HG02571 (cell line): ENCODE results near the gene DCHS1.

Source experiments
- ATAC-seq: cut with Tn5 transposase; IDR thresholded peaks from one replicate; pipeline ENCODE4 v1.9.1; 2021; ENCODE audit warnings: mild to moderate bottlenecking, moderate library complexity; ENCODE audit not compliant: unreplicated experiment

DCHS1 gene

DNA sequence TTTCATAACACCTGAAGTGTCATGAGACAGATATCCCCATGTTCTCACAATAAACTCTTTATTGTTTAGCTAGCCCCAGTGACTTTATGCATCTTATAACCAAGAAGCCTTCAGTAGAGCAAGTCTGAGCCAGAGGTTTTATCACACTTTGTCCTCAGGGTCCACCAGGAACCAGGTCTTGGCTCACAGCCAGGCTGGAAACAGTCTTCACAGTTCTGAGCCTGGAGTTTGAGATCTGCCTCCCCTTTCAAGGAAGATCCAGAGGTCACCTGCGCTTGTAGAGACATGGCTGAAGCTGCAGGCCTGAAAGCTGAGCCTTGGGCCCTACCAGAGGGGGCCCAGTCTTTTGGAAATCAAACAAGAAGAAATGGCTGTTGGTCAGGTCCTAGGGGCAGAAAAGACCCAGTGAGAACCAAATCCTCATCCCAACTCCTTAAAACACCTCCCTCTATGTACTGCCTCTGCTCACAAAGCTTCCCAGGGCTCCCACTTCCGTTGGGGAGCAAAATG lies 55.7 kb downstream of the DCHS1 start:
- ATAC-seq, result no peak

DNA sequence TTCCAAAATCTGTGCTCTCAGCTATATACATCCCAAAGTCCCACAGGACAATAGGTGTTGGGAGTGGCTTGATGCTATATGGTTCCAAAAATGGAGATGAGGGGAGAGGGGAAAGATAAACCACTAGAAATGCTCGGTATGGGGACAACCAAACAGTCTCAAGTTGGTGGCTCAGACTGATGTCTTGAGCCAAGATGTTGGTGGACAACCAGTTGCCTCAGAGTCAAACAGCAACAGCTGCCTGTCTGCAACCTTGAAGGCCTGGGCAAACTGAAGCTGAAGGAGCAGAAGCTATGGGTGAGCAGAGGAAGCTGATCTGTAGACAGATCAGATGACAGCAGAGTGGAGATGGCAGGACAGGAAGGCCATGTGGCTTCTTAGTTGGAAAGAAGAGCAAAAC lies 56.2 kb downstream of the DCHS1 start:
- ATAC-seq, result no peak

DNA sequence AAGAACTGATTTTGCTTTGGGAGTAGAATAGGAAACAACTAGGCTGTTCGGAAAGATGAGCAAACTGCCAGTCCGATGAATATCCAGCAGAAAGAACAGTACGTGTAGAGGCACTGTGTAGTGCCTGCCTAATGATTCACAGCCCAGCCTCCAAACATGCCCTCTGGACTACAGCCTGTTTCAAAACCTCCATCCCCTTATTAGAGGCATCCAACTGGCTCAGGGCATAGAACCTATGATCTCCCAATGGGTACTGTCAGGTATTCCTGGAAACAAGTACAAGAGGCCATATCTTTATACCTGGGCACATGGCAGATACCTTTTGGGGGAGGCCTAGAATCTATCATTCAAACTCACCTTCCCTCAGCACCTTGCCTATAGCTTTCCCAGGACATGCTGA lies 57.1 kb downstream of the DCHS1 start:
- no peak for ATAC-seq

DNA sequence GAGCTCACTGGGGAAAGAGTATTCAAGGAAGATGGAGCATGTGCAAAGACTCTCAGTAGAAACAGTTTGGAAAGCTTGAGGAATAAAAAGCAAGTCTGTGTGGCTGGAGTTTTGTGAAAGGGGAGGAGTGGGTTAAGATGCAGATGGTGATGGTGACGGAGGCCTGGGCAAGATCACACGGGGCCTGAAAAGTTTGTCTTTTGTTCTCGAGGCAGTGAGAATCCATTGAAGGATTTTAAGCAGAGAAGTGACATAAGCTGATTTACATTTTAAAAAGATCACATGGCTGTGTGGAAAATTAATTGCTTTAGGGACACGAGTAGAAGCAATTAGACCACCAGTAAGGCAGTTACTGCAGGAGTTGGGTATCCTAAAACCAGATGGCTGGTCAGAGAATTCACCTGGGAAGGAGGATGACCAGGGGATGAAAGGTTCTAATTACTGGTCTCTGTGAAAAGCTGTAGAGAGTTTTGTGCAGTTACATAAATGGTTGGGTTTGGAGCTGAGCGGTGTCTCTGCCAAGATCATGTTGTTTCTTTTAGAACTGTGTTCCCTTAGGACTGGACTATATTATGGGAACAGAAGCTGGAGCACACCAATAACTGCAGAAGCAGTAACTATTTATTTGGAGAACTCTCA lies 59.3 kb downstream of the DCHS1 start:
- ATAC-seq, result no peak

DNA sequence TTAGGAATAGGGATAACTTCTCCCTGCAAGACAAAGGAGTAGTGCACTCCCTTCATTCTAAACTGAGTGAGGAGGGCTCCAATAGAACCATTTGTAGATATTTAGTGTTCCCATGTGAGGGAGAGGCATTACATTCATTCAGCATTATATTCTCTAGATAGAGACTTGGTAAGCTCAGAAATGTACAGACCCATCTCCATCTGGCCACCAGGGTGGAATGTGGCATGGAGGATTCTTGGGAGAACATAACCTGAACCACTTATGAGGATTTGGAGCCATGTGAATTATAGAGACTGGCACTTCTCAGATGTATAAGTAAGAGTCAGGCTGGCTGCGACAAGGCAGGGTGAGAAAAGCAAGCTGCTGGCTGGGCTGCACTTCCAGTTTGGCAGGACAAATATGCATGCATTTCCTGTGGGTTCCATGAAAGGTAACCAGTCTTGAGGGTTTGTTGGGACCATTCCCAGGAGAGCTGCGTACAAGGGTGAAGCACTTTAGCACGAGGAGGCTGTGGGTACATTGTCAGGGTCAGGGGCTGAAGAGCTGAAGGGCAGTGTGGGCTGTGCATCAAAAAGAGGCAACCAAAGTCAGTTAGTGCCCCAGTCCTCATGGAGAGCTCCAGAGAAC lies 61.4 kb downstream of the DCHS1 start:
- ATAC-seq, result no peak

DNA sequence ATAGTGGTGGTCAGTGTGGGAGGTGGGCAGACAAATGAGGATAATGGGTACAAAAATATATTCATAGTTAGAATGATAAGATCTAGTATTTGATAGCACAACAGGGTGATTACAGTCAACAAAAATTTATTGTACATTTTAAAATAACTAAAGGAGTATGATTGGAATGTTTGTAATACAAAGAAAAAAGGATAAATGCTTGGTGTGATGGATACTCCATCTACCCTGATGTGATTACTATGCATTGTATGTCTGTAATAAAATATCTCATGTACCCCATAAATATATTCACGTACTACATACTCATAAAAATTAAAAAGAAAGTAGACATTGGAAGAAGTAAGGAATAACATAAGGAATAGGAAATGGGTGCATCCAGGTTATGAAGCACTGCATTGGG lies 67.6 kb downstream of the DCHS1 start:
- ATAC-seq, result no peak

DNA sequence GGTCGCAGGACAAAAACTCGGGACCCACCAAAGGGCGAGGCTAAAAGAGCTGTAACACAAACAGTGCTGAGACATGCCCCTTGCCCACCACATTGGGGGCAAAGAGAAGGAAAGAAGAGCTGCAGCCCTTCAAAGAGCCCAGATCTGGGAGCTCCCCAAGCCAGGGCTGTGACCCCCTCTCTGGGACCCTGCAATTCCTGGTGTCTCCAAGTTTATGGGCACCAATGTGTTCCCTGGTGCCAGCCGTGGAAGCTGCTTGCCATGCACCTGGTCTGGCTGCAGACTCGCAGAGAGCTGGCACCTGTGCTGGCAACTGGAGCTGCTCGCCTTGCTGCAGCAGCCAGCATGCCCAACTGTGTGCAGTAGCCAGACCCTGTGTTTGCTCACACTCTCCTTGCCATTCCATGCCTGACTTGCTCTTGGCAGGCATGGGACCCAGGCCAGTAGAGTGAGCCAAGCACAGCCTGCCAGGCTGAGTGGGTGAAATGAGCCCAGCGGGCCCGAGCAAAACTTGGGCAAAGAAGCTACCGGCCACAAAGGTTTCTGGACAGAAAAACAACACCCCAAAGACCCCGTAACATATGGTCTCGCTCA lies 68.2 kb downstream of the DCHS1 start:
- ATAC-seq, result no peak

DNA sequence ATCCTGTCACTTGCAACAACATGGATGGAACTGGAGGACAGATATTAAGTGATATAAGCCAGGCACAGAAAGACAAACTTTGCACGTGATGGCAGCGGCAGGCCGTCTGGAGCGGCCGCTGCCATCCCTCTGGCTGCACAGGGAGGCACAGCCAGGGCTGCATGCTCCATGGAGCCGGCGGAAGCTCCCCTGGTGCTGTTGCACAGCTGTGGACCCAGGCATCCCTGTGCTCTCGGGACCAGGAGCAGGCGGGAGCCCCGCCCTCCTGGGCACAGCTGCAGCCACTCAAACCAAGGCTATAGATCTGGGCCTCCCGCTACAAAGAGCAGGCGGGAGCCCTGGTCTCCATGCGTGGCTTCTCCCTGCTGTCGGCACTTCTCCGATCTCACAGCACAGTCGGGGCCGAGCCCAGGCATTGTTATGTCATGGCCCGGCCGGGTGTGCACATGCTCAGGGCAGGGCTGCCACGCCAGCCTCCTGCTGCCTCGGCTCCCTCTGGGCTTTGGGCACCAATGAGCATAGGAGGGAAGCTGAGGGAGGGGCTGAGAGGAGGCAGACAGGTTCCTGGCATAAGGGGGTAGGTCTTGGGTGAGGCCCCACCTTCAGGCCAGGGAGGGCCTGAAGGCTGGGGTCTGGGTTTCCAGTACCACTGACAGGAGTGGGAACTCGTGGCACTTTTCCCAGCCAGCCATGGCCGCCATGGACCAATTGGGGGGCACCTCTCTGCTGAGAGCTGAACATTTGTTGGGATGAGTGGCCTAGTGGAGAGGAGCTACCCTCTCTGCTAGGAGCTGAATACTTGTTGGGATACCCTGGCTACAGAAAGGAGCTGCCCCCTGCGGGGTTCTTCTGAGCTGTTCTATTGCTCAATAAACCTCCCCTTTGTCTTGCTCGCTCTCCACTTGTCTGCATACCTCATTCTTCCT lies 68.9 kb downstream of the DCHS1 start:
- ATAC-seq, result no peak

DNA sequence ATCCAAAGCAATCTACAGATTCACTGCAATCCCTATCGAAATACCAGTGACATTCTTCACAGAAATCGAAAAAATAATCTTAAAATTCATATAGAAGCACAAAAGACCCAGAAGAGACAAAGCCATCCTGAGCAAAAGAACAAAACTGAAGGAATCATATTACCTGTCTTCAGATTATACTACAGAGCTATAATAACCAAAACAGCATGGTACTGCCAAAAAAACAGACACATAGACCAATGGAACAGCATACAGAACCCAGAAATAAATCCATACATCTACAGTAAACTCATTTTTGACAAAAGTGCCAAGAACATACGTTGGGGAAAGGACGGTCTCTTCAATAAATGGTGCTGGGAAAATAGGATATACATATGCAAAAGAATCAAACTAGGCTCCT lies 71.1 kb downstream of the DCHS1 start:
- ATAC-seq, result no peak

DNA sequence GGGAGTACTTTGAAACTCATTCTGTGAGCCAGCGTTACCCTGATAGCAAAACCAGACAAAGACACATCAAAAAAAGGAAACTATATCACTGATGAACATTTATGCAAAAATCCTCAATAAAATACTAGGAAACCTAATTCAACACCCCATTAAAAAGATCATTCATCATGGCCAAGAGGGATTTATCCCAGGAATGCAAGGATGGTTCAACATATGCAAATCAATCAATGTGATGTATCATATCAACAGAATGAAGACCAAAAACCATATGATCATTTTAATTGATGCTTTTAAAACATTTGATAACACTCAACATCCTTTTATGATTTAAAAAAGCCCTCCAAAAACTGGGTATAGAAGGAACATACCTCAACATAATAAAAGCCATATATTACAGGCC lies 72.0 kb downstream of the DCHS1 start:
- no peak for ATAC-seq

DNA sequence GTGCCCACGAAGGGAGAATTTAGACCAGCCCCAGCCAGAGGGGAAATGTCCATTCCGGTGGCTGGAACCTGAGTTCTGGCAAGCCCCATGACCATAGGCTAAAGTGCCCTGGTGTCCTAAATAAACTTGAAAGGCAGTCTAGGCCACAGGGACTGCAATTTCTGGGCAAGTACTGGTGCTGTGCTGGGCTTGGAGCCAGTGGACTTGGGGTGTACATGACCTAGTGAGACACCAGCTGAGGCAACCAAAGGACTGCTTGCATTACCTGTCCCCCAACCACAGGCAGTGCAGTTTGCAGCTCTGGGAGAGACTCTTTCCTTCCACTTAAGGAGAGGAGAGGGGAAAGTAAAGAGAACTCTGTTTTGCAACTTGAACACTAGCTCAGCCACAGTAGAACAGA lies 75.9 kb downstream of the DCHS1 start:
- no peak for ATAC-seq

DNA sequence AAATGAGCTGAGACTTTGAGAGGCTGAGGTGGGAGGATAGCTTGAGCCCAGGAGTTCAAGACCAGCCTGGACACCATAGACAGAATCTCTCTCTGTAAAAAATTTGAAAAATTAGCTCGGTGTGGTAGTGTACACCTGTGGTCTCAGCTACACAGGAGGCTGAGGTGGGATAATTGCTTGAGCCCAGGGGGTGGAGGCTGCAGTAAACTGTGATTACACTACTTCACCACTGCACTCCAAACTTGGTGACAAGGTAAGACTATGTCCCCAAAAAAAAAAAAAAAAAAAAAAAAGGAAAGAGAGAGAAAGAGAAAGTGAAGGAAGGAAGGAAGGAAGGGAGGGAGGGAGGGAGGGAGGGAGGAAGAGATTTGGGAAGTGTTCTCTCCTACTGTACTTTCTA lies 77.5 kb downstream of the DCHS1 start:
- ATAC-seq, result no peak

DNA sequence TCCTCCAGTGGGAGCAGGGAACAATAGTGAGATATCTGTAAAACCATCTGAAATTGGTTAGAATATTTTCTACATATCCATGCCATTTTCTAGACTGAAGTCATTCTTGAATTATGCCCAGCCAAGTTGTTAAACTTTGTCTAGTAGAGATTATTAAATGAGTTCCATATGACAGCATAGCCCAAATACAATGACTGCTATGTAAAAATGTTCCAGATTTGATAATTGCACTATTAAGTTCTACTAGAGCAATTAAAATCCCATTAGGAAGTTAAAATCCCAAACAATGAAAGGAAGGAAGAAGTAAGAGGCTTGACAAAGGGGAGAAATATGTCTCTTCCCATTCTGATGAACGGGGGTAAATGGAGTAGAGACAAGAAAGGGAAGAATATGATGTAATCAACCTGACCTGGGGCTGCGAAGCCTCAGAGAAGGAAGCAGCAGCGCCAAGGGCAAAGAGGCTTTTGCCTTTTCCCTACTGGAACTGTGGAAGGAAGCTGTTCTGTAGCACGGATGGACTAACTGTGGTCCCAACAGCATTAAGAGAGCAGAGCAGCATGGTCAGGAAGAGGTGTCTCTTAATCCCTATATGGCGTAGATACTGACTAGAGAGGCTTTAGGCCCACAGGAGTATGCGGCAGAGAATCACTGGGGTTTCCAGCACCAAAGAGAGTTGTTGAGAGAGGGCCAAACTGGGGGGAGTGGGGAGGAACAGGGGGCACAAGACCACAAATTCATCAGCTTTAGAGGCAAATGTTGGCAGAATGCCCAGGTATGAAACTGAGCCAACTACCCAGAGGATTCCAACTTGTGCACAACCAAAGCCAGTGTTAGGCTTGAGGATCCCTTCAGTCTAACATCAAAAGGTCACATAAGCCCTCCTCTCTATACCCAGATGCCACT lies 78.9 kb downstream of the DCHS1 start:
- ATAC-seq, result no peak

DNA sequence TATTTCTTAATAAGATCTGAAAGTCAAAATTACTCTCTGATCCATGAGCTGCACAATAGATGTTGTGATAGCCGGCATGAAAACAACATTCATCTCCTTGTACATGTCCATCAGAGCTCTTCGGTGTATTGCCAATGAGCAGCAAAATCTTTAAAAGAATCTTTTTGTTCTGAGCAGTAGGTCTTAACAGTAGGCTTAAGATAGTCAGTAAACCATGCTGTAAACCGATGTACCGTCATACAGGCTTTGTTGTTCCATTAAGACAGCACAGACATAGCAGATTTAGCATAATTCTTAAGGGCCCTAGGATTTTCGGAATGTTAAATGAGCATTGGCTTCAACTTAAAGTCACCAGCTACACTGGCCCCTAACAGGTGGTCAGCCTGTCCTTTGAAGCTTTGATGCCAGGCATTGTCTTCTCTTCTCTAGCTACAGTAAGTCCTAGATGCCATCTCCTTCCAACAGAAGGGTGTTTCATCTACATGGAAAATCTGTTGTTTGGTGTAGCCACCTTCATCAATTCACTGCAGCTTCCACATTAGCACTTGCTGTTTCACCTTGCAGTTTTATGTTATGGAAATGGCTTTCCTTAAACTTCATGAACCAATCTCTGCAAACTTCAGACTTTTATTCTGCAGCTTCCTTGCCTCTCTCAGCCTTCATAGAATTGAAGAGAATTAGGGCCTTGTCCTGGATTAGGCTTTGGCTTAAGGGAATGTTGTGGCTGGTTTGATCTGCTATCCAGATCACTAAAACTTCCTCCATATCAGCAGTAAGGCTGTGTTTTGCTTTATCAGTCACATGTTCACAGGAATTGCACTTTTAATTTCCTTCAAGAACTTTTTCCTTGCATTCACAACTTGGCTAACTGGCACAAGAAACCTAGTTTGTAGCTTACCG lies 80.5 kb downstream of the DCHS1 start:
- ATAC-seq, result no peak

DNA sequence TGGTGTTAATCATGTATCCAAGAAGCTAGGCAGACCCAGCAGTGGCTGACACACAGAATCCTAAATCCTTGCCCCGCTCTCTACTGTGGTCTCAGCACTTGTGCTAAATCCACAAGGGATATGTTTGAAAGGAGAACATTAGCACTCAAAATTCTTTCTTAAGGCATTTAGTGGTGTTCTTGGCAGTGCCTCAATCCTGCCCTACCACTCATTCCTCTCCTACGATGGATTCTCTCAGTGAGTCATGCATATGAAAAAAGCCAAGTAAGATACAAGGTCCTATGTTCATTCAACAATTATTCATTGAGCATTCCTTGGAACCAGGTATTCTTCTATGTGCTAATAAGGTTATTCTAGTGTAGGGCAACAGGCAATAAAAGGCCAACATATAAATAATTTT lies 83.4 kb downstream of the DCHS1 start:
- ATAC-seq, result no peak

DNA sequence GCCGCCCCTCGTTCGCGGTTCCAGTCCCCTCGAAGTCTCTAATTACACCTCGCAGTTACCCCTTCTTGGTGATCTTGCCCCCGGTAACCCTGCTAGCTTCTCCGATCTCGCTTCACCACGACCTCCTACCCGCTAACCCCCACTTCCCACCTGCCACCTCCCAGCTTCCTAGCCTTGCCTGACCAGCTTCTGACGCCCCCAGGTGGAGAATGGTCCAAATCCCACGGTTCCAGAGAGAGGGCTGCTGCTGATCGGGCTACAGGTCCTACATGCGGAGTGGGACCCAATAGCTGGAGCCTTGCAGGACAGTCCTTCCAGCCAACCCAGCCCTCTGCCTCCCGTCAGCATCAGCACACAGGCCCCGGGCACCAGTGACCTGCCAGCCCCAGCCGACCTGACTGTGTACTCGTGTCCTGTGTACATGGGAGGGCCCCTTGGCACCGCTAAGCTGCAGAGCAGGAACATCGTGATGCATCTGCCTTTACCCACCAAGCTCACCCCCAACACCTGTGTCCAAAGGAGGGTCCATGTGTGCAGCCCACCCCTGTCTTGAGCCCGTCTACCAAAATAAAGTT lies 84.1 kb downstream of the DCHS1 start:
- ATAC-seq, result no peak
